Tibial nerve (tissue), 3 donors: ENCODE measurements around the gene CACNA1I.

Experiments
- POLR2A ChIP-seq, 2 donors: fragments of 450-650 bp; IDR thresholded peaks; one replicate each; pipeline ENCODE4 v1.6.1; 2017; ENCODE audit warnings: antibody characterized with exemption in 2 of 2, mild to moderate bottlenecking in 2 of 2, moderate library complexity in 2 of 2
- TF ChIP-seq, protein P1 (sequence below), 5 experiments: fragments of 200-600 bp in 3 of 5; fragments of 450-650 bp in 2 of 5; sonication (generic) in 3 of 5; IDR thresholded peaks; one replicate each; pipeline ENCODE4 v1.5.1; 2016 to 2019; ENCODE audit warnings: antibody characterized with exemption in 5 of 5, mild to moderate bottlenecking in 3 of 5, moderate library complexity in 2 of 5

DNA sequence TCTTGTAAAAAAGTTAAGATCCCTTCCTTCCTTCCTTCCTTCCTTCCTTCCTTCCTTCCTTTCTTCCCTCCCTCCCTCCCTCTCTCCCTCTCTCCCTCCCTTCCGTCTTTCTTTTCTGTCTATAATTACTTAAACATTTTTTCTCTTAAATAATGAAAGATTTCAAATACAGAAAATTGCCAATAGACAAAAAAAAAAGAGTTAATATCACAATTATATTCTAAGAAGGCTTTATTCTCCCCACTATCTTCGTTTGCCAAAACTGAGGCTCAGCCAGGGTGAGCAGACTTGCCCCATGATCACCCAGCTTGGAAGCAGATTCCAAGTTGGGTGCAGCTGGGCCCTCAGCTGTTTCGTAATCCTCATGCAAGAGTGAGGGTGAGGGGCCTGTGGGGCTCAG is 327 bp upstream of the CACNA1I start:
- TF ChIP-seq, protein P1, sequence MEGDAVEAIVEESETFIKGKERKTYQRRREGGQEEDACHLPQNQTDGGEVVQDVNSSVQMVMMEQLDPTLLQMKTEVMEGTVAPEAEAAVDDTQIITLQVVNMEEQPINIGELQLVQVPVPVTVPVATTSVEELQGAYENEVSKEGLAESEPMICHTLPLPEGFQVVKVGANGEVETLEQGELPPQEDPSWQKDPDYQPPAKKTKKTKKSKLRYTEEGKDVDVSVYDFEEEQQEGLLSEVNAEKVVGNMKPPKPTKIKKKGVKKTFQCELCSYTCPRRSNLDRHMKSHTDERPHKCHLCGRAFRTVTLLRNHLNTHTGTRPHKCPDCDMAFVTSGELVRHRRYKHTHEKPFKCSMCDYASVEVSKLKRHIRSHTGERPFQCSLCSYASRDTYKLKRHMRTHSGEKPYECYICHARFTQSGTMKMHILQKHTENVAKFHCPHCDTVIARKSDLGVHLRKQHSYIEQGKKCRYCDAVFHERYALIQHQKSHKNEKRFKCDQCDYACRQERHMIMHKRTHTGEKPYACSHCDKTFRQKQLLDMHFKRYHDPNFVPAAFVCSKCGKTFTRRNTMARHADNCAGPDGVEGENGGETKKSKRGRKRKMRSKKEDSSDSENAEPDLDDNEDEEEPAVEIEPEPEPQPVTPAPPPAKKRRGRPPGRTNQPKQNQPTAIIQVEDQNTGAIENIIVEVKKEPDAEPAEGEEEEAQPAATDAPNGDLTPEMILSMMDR (IDR thresholded peaks at IDR 0.05), result no peak
- no peak for TF ChIP-seq POLR2A (IDR thresholded peaks at IDR 0.05)
